ENCODE measurements around the gene TOR2A. TPM values are rescaled to one million over a fixed set of nuclear protein-coding genes. Genes with fewer than 3 reads are reported as not detected.
A peak's percentile ranks its signal among the peaks of the same experiment; 100 is the strongest.

Gene TOR2A
- total and polyA plus RNA-seq, 9 of the 15 experiments (the other 6 are each of a cell fraction or from before 2014, with no cell fraction given): 0.80 to 25.9 (median 11.1) TPM

- Histone ChIP-seq H3K9ac (ENCODE audit: insufficient read depth in 1 of 2, low read depth in 2 of 2, low read length in 2 of 2) (peak overlapping the region in 1 of 2 experiments; percentile 42; a peak in 1 of 4 replicates), H3K4me1 (replicated peaks in 1 of 2; ENCODE audit: control insufficient read depth in 2 of 2, insufficient read depth in 2 of 2, low read length in 2 of 2) (peaks cover 7 to 37% of the 10 kb centered on the region in 2 experiments; a peak in 4 of 5 replicates), H3K4me3 (no peak overlapping the region), H3K27me3 (ENCODE audit: control insufficient read depth in 2 of 2, insufficient read depth in 2 of 2, low read length in 2 of 2) (no peaks in the 10 kb centered on the region), H3K79me2 (ENCODE audit: control insufficient read depth, insufficient read depth, low read length) (peaks cover 4% of the 10 kb centered on the region; the same call in 2 of the 3 replicates), H3K9me1 (ENCODE audit: control insufficient read depth, insufficient read depth, low read length) (no peaks in the 10 kb centered on the region), H4K20me1 (replicated peaks; ENCODE audit: control insufficient read depth, insufficient read depth, low read length) (no peaks in the 10 kb centered on the region; the same call in 1 of the 2 replicates), H2AFZ (ENCODE audit: low read depth, low read length) (no peak overlapping the region), H3K27ac (ENCODE audit: extremely low read depth, low read depth, low read length) (no peak overlapping the region), H3K36me3 (ENCODE audit: control insufficient read depth, insufficient read depth, low read length) (no peaks in the 10 kb centered on the region), H3K4me2 (ENCODE audit: insufficient read depth, low read length) (no peak overlapping the region), H3K9me3 (replicated peaks; ENCODE audit: control insufficient read depth, insufficient read depth, low read depth, low read length) (no peaks in the 10 kb centered on the region)
- FAIRE-seq (no peak), ATAC-seq (no peak), DNase-seq (ENCODE audit: extremely low read depth in 1 of 4, low spot score in 3 of 4) (no peak)
- CTCF ChIA-PET (ENCODE audit: low intra/inter-chr PET ratio): no interaction called here
- 81% methylated on average over 10 of the region's 21 CpGs for WGBS (ENCODE audit: insufficient coverage, low coverage, missing lambda C conversion rate)
- TF ChIP-seq STAT5A (IDR thresholded peaks at IDR 0.05; ENCODE audit: borderline replicate concordance, low read length): no peak
- in situ Hi-C loops (cut with MboI): loop anchor here (10.0 kb wide), 1 partner anchor 138 kb away; no protein-coding TSS in a partner anchor
- no TSS peak for BruUV-seq (replicated peaks)
- intact Hi-C loops (cut with micrococcal nuclease): loop anchor here (10.0 kb wide), 1 partner anchor 302 kb away; no protein-coding TSS in a partner anchor
- POLR2A ChIA-PET: interaction anchor here (0.9 to 1.1 kb wide), 2 partner anchors 17 to 50 kb away, joined by 3 to 4 read pairs; partner anchors contain the start of genes PTRH1 and TTC16
Measured at GRCh38 chr9:127732444-127732843, 2.6 kb downstream of the TOR2A start.

DNA sequence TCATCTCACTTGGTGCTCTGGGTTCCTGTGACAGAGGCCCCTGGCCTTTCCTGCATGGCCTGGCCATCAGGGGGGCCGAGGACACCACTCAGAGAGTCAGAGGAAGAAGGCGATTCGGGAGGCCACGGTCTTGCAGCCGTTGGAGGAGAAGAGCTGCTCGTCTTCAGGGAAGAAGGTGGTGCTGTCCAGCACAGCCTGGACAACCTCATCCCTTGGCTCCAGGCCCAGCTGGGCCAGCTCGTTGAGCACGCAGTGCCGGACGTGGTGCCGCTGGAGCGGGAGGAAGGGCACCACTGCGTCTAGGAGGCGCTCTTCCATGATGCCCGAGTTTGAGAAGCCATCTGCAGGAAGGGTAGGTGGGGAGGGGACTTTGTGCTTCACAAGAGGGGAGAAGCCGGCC is 3.2 kb downstream of the TOR2A start:
- FAIRE-seq: no peak
- POLR2A ChIA-PET: interaction anchor here (0.5 to 0.9 kb wide), 3 partner anchors 50 to 1712 kb away, joined by 3 to 4 read pairs (median 3); no protein-coding TSS in a partner anchor
- H4K20me1 ChIP-seq (replicated peaks; ENCODE audit: control insufficient read depth, insufficient read depth, low read length): no peaks in the 10 kb centered on the region; the same call in 1 of the 2 replicates
- WGBS (ENCODE audit: insufficient coverage, low coverage, missing lambda C conversion rate): 76% methylated on average over 12 of the region's 16 CpGs
- CTCF ChIA-PET (ENCODE audit: low intra/inter-chr PET ratio): no interaction called here
- H3K36me3 ChIP-seq (ENCODE audit: control insufficient read depth, insufficient read depth, low read length): no peaks in the 10 kb centered on the region
- H3K4me1 ChIP-seq (replicated peaks in 1 of 2; ENCODE audit: control insufficient read depth in 2 of 2, insufficient read depth in 2 of 2, low read length in 2 of 2): peaks cover 7 to 39% of the 10 kb centered on the region in 2 experiments; a peak in 4 of 5 replicates
- in situ Hi-C loops (cut with MboI) (loop anchor here (10.0 kb wide), 1 partner anchor 137 kb away; no protein-coding TSS in a partner anchor), intact Hi-C loops (cut with micrococcal nuclease) (loop anchor here (10.0 kb wide), 1 partner anchor 303 kb away; no protein-coding TSS in a partner anchor)
- H3K27ac ChIP-seq (ENCODE audit: extremely low read depth, low read depth, low read length): no peak overlapping the region
- H3K27me3 ChIP-seq (ENCODE audit: control insufficient read depth in 2 of 2, insufficient read depth in 2 of 2, low read length in 2 of 2): no peaks in the 10 kb centered on the region
- H2AFZ ChIP-seq (ENCODE audit: low read depth, low read length): no peak overlapping the region
- no TSS peak for BruUV-seq (replicated peaks)
- TF ChIP-seq RBFOX2 (IDR thresholded peaks at IDR 0.05; ENCODE audit: low read depth, low read length): 0 out of 2 replicates have a peak, but pooled peaks have one; percentile 23
- TF ChIP-seq HDAC3 (IDR thresholded peaks at IDR 0.05; ENCODE audit: borderline replicate concordance, partially characterized antibody): no peak
- DNase-seq (ENCODE audit: extremely low read depth in 1 of 4, low spot score in 3 of 4): no peak
- H3K9me1 ChIP-seq (ENCODE audit: control insufficient read depth, insufficient read depth, low read length): no peaks in the 10 kb centered on the region
- no peaks in the 10 kb centered on the region for H3K9me3 ChIP-seq (replicated peaks; ENCODE audit: control insufficient read depth, insufficient read depth, low read depth, low read length)
- peaks cover 4% of the 10 kb centered on the region; the same call in 2 of the 3 replicates for H3K79me2 ChIP-seq (ENCODE audit: control insufficient read depth, insufficient read depth, low read length)
- H3K4me2 ChIP-seq (ENCODE audit: insufficient read depth, low read length): no peak overlapping the region
- H3K9ac ChIP-seq (ENCODE audit: insufficient read depth in 1 of 2, low read depth in 2 of 2, low read length in 2 of 2): peak overlapping the region in 1 of 2 experiments; percentile 31; a peak in 1 of 4 replicates
- no peak overlapping the region for H3K4me3 ChIP-seq
- ATAC-seq: no peak
